BLaER1 treated with 17β-estradiol and CSF1 and Interleukin-3, amounts not matched to agents 10 nM and 100 nM (cell line): Measurements from ENCODE around the gene CLPTM1L.
"Not testable (repeated sequence)": the region's sequence is repeated elsewhere in the genome, so short reads cannot be mapped to it uniquely, and the experiment has no call there.

Source experiments
- H3K27ac ChIP-seq, 11 experiments: shearing (Covaris generic); formaldehyde crosslinking; 2 replicates each; pipeline ENCODE4 v1.8.1; 2022
- H3K27me3 ChIP-seq, 11 experiments: shearing (Covaris generic); formaldehyde crosslinking; 2 replicates each; pipeline ENCODE4 v1.8.1; 2022
- H3K36me3 ChIP-seq, 11 experiments: shearing (Covaris generic); formaldehyde crosslinking; 2 replicates each; pipeline ENCODE4 v1.8.1; 2022
- H3K4me1 ChIP-seq, 10 experiments: shearing (Covaris generic); formaldehyde crosslinking; 2 replicates each; pipeline ENCODE4 v1.8.1; 2022
- H3K4me2 ChIP-seq, 11 experiments: shearing (Covaris generic); formaldehyde crosslinking; 2 replicates each; pipeline ENCODE4 v1.8.1; 2022
- H3K4me3 ChIP-seq, 10 experiments: shearing (Covaris generic); formaldehyde crosslinking; 2 replicates each; pipeline ENCODE4 v1.8.1; 2022
- H3K9ac ChIP-seq, 11 experiments: shearing (Covaris generic); formaldehyde crosslinking; 2 replicates each; pipeline ENCODE4 v1.8.1; 2022
- H3K9me3 ChIP-seq, 11 experiments: shearing (Covaris generic); formaldehyde crosslinking; replicated peaks in 1 of 11; 2 replicates each; pipeline ENCODE4 v1.8.1; 2022
- H4K20me1 ChIP-seq, 11 experiments: shearing (Covaris generic); formaldehyde crosslinking; 2 replicates each; pipeline ENCODE4 v1.8.1; 2022
- Cebpa-rat ChIP-seq, 11 experiments: shearing (Covaris generic); IDR thresholded peaks; 2 replicates each; pipeline ENCODE4 v1.8.1; 2022

CLPTM1L gene

DNA sequence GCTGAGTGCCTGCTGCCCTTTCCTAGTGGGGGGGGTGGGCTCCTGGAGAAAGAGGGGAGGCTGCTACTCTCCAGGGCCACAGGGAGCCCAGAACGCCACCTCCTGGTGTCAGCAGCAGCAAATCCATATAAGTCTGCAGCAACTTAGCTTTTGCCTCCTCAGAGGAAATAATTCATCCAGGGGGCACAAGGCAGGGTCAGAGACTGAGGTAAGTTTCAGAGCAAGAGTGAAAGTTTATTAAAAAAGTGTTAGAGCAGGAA, 4.0 kb upstream of the CLPTM1L start:
- Histone ChIP-seq H3K36me3 (no peaks in the 10 kb centered on the region), H3K4me3 (no peak overlapping the region), H3K27ac (no peak overlapping the region), H3K9ac (no peak overlapping the region), H3K4me1 (peaks cover 22 to 61% (median 50%) of the 10 kb centered on the region in 10 experiments), H4K20me1 (peaks cover 0 to 6% (median 2%) of the 10 kb centered on the region in 11 experiments; a peak in 10 of 22 replicates), H3K27me3 (no peaks in the 10 kb centered on the region), H3K4me2 (peak overlapping the region in 8 of 11 experiments; percentile 61 to 99 (median 80); a peak in 14 of 22 replicates), H3K9me3 (no peaks in the 10 kb centered on the region)
- no peak for TF ChIP-seq Cebpa-rat (IDR thresholded peaks at IDR 0.05)

DNA sequence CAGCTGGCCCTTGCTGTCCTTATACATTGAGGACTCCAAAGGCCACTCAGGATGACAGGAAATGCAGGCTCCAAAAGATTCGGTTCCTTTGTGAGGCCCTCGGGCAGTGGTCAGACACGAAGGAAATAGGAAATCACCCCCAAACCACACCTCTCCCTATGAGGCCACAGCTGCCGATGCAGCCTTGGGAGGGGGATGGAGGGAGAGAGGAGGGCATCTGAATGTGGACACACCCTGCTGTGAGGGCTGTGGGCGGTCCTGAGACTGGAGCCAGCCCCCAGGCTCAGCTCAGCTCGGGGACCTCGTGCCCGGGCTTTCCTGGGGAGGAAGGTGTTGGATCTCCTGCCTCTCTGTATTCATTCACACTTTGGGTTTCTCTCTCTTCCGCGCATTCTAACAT, 2.7 kb upstream of the CLPTM1L start:
- no peak for TF ChIP-seq Cebpa-rat (IDR thresholded peaks at IDR 0.05)
- peak overlapping the region in 7 of 11 experiments; percentile 6 to 54 (median 16); a peak in 4 of 22 replicates for H3K9ac ChIP-seq
- H3K4me1 ChIP-seq: peaks cover 35 to 70% (median 61%) of the 10 kb centered on the region in 10 experiments
- peak overlapping the region in 2 of 11 experiments; percentile 4 to 38; a peak in 3 of 22 replicates for H3K27ac ChIP-seq
- no peak overlapping the region for H3K4me3 ChIP-seq
- peaks cover 0 to 20% (median 16%) of the 10 kb centered on the region in 11 experiments; a peak in 19 of 22 replicates for H4K20me1 ChIP-seq
- no peaks in the 10 kb centered on the region for H3K9me3 ChIP-seq
- no peaks in the 10 kb centered on the region for H3K27me3 ChIP-seq
- H3K36me3 ChIP-seq: peaks cover 4 to 13% (median 9%) of the 10 kb centered on the region in 11 experiments
- H3K4me2 ChIP-seq: peak overlapping the region; percentile 61 to 99 (median 75)

DNA sequence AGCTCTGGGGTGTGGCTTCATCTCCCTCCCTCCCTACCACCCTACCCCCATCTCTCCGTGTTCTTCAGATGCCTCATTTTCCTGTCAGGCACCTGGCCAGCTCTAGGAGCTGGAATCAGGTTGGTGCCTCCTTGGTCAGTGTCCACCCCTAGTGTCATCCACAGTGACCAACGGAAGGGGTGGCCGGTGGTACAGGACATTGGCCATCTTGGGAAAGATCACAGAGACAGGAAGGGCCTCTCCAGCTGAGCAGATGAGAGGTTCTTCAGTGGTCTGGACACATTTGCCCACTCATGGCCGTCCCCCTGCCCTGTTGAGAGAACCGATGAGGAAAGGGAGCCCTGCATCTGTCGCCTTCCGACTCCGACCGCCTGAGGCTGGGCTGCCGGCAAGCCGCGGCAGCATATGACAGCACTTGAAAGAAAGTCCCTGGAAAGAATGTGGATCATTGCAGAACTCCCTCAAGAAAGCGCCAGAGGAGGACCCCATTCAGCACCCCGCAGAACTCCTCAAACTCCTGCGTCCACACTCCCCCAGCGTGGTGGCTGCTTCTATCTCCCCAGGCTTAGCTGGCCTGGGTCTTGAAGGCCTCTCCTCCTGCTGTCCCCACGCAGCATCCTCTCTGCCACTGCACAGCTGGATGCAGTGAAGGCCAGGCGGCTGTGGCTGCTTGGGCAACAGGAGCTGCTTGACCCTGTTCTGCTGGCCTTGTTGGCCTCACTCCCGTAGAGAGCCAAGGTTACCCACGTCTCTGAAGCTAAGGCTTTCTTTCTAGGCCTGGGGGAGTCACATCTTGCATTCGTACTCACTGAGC, 1.9 kb upstream of the CLPTM1L start:
- no peaks in the 10 kb centered on the region for H3K9me3 ChIP-seq
- no peak for TF ChIP-seq Cebpa-rat (IDR thresholded peaks at IDR 0.05)
- H3K4me3 ChIP-seq: no peak overlapping the region
- H3K27me3 ChIP-seq: no peaks in the 10 kb centered on the region
- H3K9ac ChIP-seq: peak overlapping the region in 6 of 11 experiments; percentile 6 to 93 (median 38); a peak in 4 of 22 replicates
- peaks cover 37 to 71% (median 62%) of the 10 kb centered on the region in 10 experiments for H3K4me1 ChIP-seq
- peak overlapping the region in 3 of 11 experiments; percentile 4 to 28 (median 24); a peak in 1 of 22 replicates for H3K27ac ChIP-seq
- H4K20me1 ChIP-seq: peaks cover 0 to 27% (median 23%) of the 10 kb centered on the region in 11 experiments; a peak in 19 of 22 replicates
- peak overlapping the region; percentile 61 to 99 (median 89); a peak in 19 of 22 replicates for H3K4me2 ChIP-seq
- peaks cover 12 to 20% (median 17%) of the 10 kb centered on the region in 11 experiments for H3K36me3 ChIP-seq

DNA sequence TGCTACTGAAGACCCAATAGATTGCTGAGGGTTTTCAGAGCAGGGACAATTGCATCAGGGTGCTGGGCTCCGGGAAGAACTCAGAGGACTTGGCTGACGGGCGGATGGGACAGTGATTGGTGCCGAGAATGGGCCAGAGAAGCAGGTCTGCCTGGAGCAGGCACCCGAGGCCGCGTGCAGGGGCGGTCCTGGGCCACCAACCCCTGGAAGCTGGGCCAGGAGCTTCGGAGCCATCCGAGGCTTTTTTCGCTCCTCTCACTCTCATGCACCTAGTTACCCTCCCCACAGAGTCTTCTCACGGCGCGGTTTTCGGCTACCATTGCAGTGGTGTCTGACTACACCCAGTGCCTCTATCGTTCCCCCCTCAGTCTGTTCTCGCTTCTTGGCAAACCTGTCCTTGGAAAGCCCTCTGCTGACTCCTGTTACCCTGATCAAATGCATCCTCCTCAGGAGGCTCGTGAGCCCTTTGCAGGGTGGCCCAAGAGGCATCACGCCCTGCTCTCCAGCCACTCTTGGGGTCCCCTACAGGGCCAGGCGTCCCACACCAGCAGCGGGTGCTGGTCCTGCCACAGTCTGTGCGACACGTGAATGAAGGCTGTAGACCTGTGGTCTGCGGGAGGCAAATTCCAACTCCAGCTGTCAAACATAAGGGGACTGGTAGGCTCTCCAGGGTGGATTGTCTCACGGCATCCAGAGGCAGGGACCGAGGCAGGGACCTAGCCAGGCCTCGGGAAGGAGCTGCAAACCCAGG, 1.2 kb upstream of the CLPTM1L start:
- H3K36me3 ChIP-seq: peaks cover 20 to 28% (median 25%) of the 10 kb centered on the region in 11 experiments

DNA sequence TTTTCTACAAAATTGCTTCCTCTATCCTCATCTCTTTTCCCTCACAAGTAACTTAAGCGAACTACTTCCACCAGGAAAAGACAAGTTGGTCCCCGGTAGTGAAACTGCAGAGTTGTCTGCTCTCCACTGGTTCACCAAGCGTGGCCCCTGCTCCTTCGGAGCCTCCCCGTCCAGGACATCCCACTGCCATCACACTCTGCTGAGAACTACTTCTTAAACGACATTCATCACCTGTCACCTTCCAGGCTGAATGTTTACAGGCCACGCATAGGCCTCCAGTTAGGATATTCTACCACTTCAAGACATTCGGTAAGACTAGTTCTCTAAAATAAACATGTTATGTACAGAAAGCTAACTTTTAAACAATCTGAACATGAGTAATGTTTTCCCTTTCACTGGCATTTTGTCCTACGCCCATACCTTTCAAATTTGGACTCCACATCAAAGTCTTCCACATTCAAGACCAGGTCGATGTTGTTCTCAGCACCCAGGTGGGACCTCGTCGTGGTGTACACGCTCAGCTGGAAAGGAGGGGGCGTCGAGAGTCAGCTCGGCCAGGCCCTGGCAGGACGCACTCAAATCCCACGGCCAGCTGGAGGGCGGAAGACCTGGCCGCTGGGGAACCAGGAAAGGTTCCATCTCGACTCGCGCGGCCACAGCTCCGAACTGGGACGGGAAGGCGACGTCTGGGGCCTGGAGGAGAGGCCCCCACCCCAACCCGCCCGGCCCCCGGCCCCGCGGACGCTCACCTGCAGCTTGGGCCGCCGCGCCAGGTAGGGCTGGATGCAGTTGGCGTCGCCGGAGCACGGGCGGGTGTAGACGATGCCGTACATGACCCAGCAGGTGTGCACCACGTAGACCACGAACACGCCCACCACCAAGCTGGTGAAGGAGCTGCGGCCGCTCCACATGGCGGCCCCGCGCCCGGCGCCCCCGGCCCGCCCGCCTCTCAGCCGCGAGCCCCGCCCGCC, 683 bp downstream of the CLPTM1L start:
- TF ChIP-seq Cebpa-rat (IDR thresholded peaks at IDR 0.05): no peak
- peak overlapping the region; percentile 71 to 95 (median 84) for H3K4me3 ChIP-seq
- H3K27me3 ChIP-seq: no peaks in the 10 kb centered on the region
- peak overlapping the region; percentile 77 to 88 (median 85); a peak in 21 of 22 replicates for H3K27ac ChIP-seq
- peaks cover 37 to 67% (median 58%) of the 10 kb centered on the region in 10 experiments for H3K4me1 ChIP-seq
- no peaks in the 10 kb centered on the region for H3K9me3 ChIP-seq
- peaks cover 34 to 45% (median 42%) of the 10 kb centered on the region in 11 experiments for H3K36me3 ChIP-seq
- H3K4me2 ChIP-seq: peak overlapping the region; percentile 89 to 99 (median 98)
- H4K20me1 ChIP-seq: peaks cover 11 to 53% (median 48%) of the 10 kb centered on the region in 11 experiments; a peak in 21 of 22 replicates
- H3K9ac ChIP-seq: peak overlapping the region; percentile 85 to 96 (median 89)

More for the DNA sequence above, 1.2 kb upstream of the CLPTM1L start:
- peaks cover 0 to 35% (median 31%) of the 10 kb centered on the region in 11 experiments; a peak in 19 of 22 replicates for H4K20me1 ChIP-seq
- no peak for TF ChIP-seq Cebpa-rat (IDR thresholded peaks at IDR 0.05)
- H3K9me3 ChIP-seq: no peaks in the 10 kb centered on the region
- peak overlapping the region; percentile 85 to 96 (median 89) for H3K9ac ChIP-seq
- H3K4me2 ChIP-seq: peak overlapping the region; percentile 89 to 100 (median 98)
- H3K27me3 ChIP-seq: no peaks in the 10 kb centered on the region
- peak overlapping the region; percentile 71 to 95 (median 84) for H3K4me3 ChIP-seq
- H3K27ac ChIP-seq: peak overlapping the region in 4 of 11 experiments; percentile 83 to 86 (median 85); a peak in 5 of 22 replicates
- H3K4me1 ChIP-seq: peaks cover 37 to 77% (median 62%) of the 10 kb centered on the region in 10 experiments

DNA sequence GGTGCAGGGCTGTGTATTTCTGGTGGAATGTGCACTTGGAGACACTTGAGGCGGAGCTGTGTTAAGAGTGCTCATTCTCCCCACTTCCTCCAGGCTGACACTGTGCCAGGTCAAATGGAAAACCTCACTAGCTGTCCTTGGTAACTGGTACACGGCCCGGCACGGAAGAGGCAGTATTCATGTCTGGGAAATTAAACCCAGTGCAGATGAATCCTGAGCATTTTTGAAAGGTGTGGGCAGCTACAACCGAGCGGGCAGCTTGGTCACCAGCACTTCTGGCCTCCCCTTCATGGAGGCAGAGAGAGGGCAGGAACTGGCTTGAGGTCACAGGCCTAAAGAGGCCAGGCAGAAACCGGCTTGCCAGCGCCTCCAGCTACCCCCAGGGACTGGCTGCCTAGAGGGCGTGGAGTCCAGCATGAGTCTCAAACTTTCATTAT, 1.6 kb downstream of the CLPTM1L start:
- H3K27ac ChIP-seq: peak overlapping the region in 1 of 11 experiments; percentile 86; a peak in 1 of 22 replicates
- peak overlapping the region; percentile 85 to 96 (median 89); a peak in 20 of 22 replicates for H3K9ac ChIP-seq
- H3K4me2 ChIP-seq: peak overlapping the region; percentile 89 to 99 (median 98)
- H3K4me1 ChIP-seq: peaks cover 37 to 65% (median 56%) of the 10 kb centered on the region in 10 experiments
- H3K27me3 ChIP-seq: no peaks in the 10 kb centered on the region
- peaks cover 19 to 62% (median 57%) of the 10 kb centered on the region in 11 experiments; a peak in 21 of 22 replicates for H4K20me1 ChIP-seq
- H3K36me3 ChIP-seq: peaks cover 43 to 54% (median 50%) of the 10 kb centered on the region in 11 experiments
- H3K9me3 ChIP-seq: no peaks in the 10 kb centered on the region
- TF ChIP-seq Cebpa-rat (IDR thresholded peaks at IDR 0.05): no peak
- peak overlapping the region; percentile 71 to 95 (median 84) for H3K4me3 ChIP-seq

DNA sequence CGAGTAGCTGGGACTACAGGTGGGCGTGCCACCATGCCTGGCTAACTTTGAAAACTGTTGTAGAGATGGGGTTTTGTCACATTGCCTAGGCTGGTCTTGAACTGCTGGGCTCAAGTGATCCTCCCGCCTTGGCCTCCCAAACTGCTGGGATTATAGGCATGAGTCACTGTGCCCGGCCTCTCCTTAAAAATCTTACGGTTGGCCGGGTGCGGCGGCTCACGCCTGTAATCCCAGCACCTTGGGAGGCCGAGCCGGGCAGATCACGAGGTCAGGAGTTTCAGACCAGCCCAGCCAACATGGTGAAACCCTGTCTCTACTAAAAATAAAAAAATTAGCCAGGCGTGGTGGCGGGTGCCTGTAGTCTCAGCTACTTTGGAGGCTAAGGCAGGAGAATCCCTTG, 2.2 kb downstream of the CLPTM1L start:
- Histone ChIP-seq H3K4me2 (peak overlapping the region in 10 of 11 experiments; percentile 89 to 99 (median 98); a peak in 20 of 22 replicates), H3K36me3 (peaks cover 49 to 60% (median 57%) of the 10 kb centered on the region in 11 experiments), H3K9ac (peak overlapping the region in 9 of 11 experiments; percentile 85 to 96 (median 89); a peak in 10 of 22 replicates), H4K20me1 (peaks cover 25 to 69% (median 63%) of the 10 kb centered on the region in 11 experiments; a peak in 21 of 22 replicates), H3K4me1 (peaks cover 35 to 65% (median 56%) of the 10 kb centered on the region in 10 experiments), H3K4me3 (peak overlapping the region in 7 of 10 experiments; percentile 71 to 89 (median 82); a peak in 6 of 20 replicates)
- not testable (repeated sequence) for H3K27me3 ChIP-seq, H3K27ac ChIP-seq, H3K9me3 ChIP-seq
